Astrocyte (in vitro differentiated cells and primary cell): ENCODE results near the gene ULK4.

Experiments
- CTCF ChIP-seq: IDR thresholded peaks from 2 replicates; pipeline ENCODE4 v1.5.1; 2011; ENCODE audit warnings: low read depth, mild to moderate bottlenecking, inconsistent platforms, low read length, moderate library complexity; ENCODE audit not compliant: insufficient read depth
- EZH2 ChIP-seq: IDR thresholded peaks from 2 replicates; pipeline ENCODE4 v1.6.1; 2012; ENCODE audit warnings: mild to moderate bottlenecking, low read length, inconsistent platforms; ENCODE audit not compliant: insufficient read depth

- TF ChIP-seq CTCF (no peak), EZH2 (no peak)
Measured at GRCh38 chr3:41575724-41576123, 386.2 kb downstream of the ULK4 start.
